Anterior cingulate cortex (tissue), 58 donors: ENCODE data around the gene TRMT11.
A peak's percentile ranks its signal among the peaks of the same experiment; 100 is the strongest.

Source experiments
- DNase-seq, 58 donors: peaks; one replicate each; lab custom pipeline; 2025; lab: John Stamatoyannopoulos, UW

TRMT11 gene

GRCh38 chr6:126069449-126069848, 83.1 kb downstream of the TRMT11 start:
- DNase-seq = peak in 7 of 58 donors; percentile 2 to 54 (median 8)

DNA sequence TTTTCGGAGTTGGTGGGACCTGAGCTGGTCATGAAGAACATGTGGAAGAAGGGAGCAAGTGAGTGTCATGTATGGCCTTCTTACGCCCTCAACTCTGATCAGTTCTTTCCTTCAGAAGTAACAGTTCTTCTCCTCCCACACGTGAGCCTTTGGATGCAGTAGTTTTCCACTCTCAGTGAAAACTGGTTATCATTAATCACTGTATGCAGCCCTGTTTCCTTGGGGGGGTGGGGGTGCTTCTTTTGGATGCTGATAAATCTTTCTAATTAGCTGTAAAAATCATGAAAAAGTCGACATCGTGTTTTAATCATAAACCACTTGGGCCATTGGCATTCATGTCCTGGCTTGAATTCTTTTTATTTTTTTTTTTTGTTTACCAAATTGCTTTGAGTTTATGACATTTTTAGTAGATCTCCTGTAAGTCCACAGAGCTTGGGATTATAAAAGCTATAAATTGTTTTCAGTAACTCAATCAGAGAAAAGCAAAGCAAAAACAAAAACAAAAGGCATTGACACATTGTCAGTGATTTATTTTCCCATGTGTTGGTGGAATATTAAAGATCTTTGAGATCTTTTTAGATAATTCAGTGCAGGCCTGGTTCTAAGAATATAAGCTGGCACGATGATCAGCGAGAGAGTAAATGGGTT, 84.8 kb downstream of the TRMT11 start:
- DNase-seq = no peak

GRCh38 chr6:126072172-126072571, 85.8 kb downstream of the TRMT11 start:
- DNase-seq = no peak

- no peak for DNase-seq
Measured at GRCh38 chr6:126072834-126073233, 86.5 kb downstream of the TRMT11 start.

- DNase-seq = no peak
Measured at GRCh38 chr6:126075335-126076071, 89.2 kb downstream of the TRMT11 start.

DNA sequence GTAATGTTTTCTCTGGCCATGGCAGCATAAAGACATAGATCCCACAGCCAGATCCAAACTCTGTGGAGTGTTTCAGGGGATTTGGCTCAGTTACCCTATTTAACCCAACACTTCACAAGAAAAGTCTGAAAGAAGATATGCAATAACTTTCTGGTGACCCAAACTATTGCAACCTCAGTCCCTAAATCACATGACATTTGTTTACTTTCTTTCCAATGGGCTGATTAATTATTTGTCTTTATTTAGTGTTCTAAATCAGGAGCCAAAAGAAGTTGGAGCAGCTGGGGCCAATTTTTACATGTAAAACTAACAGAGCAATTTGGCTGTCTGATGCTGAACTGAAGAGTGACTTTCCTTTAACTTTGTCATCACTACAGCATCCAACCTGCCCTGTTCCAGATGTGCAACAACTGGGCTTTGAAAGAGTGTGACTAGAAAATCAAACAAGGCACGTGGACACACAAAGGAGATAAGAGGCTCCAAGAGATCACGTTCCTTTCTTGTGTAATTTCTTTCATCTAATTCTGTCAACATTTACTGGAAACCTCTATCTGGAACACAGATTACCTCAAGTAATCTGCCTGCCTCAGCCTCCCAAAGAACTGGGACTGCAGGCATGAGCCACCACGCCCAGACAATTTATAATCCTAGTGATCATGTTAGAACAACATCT, 90.8 kb downstream of the TRMT11 start:
- DNase-seq = no peak

GRCh38 chr6:126077810-126078776, 91.8 kb downstream of the TRMT11 start:
- no peak for DNase-seq

DNA sequence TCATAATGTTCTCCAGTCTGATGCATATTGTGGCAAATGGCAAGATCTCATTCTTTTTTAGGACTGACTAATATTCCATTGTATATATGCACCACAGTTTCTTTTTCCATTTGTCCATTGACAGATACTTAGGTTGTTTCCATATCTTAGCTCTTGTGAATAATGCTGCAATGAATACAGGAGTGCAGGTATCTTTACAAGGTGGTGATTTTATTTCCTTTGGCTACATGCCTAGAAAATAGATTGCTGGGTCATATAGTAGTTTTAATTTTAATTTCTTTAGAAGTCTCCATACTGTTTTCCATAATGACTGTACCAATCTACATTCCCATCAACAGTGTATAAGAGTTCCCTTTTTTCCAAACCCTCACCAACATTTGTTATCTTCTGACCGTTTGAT, 97.5 kb downstream of the TRMT11 start:
- no peak for DNase-seq

DNA sequence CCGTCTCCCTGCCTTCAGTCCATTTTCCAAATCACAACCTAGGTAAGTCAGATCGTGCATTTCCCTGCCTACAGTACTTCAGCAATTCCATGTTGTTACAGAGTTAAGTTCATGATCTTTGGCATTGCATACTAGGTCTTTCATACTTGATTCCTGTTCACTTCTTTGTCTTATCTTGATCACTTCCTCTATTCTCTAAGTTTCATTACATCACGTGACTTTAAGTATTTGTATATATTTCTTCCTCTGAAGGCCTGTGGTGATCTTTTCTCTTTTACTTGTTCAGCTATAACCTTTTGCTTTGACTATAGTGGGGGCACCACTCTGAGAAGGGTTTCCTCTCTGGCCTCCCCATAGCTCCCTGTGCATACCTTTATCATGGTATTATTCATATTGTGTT, 100.2 kb downstream of the TRMT11 start:
- no peak for DNase-seq
